ENCODE measurements around the gene MAP10. TPM values are rescaled to one million over a fixed set of nuclear protein-coding genes. Genes with fewer than 3 reads are reported as not detected.
"Not testable (repeated sequence)": the region's sequence is repeated elsewhere in the genome, so short reads cannot be mapped to it uniquely, and the experiment has no call there.

The MAP10 gene
- total and polyA plus RNA-seq, 9 donors, result 1.9 to 4.6 (median 2.4) TPM

GRCh38 chr1:232784794-232785193, 20.4 kb upstream of the MAP10 start:
- no peaks in the 10 kb centered on the region for H3K27me3 ChIP-seq
- WGBS, 3 donors, result 84 to 89% (median 87%) methylated on average over 7 of the region's 7 CpGs
- H3K4me1 ChIP-seq (ENCODE audit: insufficient read depth), result no peaks in the 10 kb centered on the region
- no peaks in the 10 kb centered on the region for H3K36me3 ChIP-seq
- H3K4me3 ChIP-seq, result no peak overlapping the region
- DNase-seq, result no peak
- TF ChIP-seq CTCF (IDR thresholded peaks at IDR 0.05), result no peak
- TF ChIP-seq EP300 (IDR thresholded peaks at IDR 0.05), result no peak
- no peak for TF ChIP-seq POLR2A (IDR thresholded peaks at IDR 0.05)
- intact Hi-C loops (cut with DNase I), result no loop called here
- H3K27ac ChIP-seq, result no peak overlapping the region
- no peaks in the 10 kb centered on the region for H3K9me3 ChIP-seq

GRCh38 chr1:232785630-232786029, 19.6 kb upstream of the MAP10 start:
- H3K4me1 ChIP-seq (ENCODE audit: insufficient read depth); H3K27me3 ChIP-seq; intact Hi-C loops (cut with DNase I); DNase-seq; H3K27ac ChIP-seq; H3K4me3 ChIP-seq; H3K9me3 ChIP-seq; H3K36me3 ChIP-seq: not testable (repeated sequence)
- 92 to 100% (median 92%) methylated on average over 1 of the region's 1 CpG for WGBS, 3 donors

- Histone ChIP-seq H3K36me3 (no peaks in the 10 kb centered on the region), H3K27ac (no peak overlapping the region), H3K9me3 (no peaks in the 10 kb centered on the region), H3K27me3 (no peaks in the 10 kb centered on the region), H3K4me1 (ENCODE audit: insufficient read depth) (no peaks in the 10 kb centered on the region), H3K4me3 (no peak overlapping the region)
- TF ChIP-seq CTCF (IDR thresholded peaks at IDR 0.05) (no peak), POLR2A (IDR thresholded peaks at IDR 0.05) (no peak), EP300 (IDR thresholded peaks at IDR 0.05) (no peak)
- WGBS, 3 donors, result 92 to 96% (median 93%) methylated on average over 7 of the region's 7 CpGs
- no peak for DNase-seq
- intact Hi-C loops (cut with DNase I), result no loop called here
These were observed 18.3 kb upstream of the MAP10 start for GRCh38 chr1:232786845-232787455.

GRCh38 chr1:232788235-232788872, 16.9 kb upstream of the MAP10 start:
- H3K4me3 ChIP-seq, result no peak overlapping the region

More at GRCh38 chr1:232788235-232788872, 16.9 kb upstream of the MAP10 start:
- no peaks in the 10 kb centered on the region for H3K9me3 ChIP-seq
- TF ChIP-seq CTCF (IDR thresholded peaks at IDR 0.05) (no peak), EP300 (IDR thresholded peaks at IDR 0.05) (no peak), POLR2A (IDR thresholded peaks at IDR 0.05) (no peak)
- no peaks in the 10 kb centered on the region for H3K36me3 ChIP-seq
- H3K27ac ChIP-seq, result no peak overlapping the region
- WGBS, 3 donors, result 80 to 86% (median 81%) methylated on average over 7 of the region's 7 CpGs
- intact Hi-C loops (cut with DNase I), result no loop called here
- DNase-seq, result no peak
- H3K27me3 ChIP-seq, result no peaks in the 10 kb centered on the region
- H3K4me1 ChIP-seq (ENCODE audit: insufficient read depth), result no peaks in the 10 kb centered on the region

Data from ovary (tissue), 9 donors.